ENCODE data around the gene AKR1D1. TPM values are rescaled to one million over a fixed set of nuclear protein-coding genes. Genes with fewer than 3 reads are reported as not detected.

AKR1D1 gene
- total and polyA plus RNA-seq, 2 of the 13 experiments (the other 11 are each of a cell fraction or from before 2014, with no cell fraction given) = 6.9 to 37.0 TPM

GRCh38 chr7:138116892-138117291, 40.6 kb downstream of the AKR1D1 start (continued):
- TF ChIP-seq SKIL (CRISPR knock-in tag; IDR thresholded peaks at IDR 0.05; ENCODE audit: borderline replicate concordance) = 0 out of 2 replicates have a peak, but pooled peaks have one; percentile 49
- TF ChIP-seq DRAP1 (CRISPR knock-in tag; IDR thresholded peaks at IDR 0.05) = no peak
- TF ChIP-seq TFE3 (CRISPR knock-in tag; IDR thresholded peaks at IDR 0.05) = peak; percentile 68; the same call in 1 of the 2 replicates
- peak; percentile 45; the same call in 1 of the 2 replicates for TF ChIP-seq DMAP1 (CRISPR knock-in tag; IDR thresholded peaks at IDR 0.05)
- TF ChIP-seq GATA4 (IDR thresholded peaks at IDR 0.05; ENCODE audit: borderline replicate concordance, low read depth) = peak; percentile 32; the same call in 1 of the 2 replicates
- peak; percentile 62 for TF ChIP-seq KDM6A (CRISPR knock-in tag; IDR thresholded peaks at IDR 0.05; ENCODE audit: low read depth)
- TF ChIP-seq DMTF1 (CRISPR knock-in tag; IDR thresholded peaks at IDR 0.05) = no peak
- TF ChIP-seq SAP130 (CRISPR knock-in tag; IDR thresholded peaks at IDR 0.05; ENCODE audit: low read depth) = peak; percentile 66
- no peak for TF ChIP-seq ZNF282 (IDR thresholded peaks at IDR 0.05; ENCODE audit: partially characterized antibody)
- no peak for TF ChIP-seq ZNF549 (CRISPR knock-in tag; IDR thresholded peaks at IDR 0.05)
- TF ChIP-seq PHB2 (IDR thresholded peaks at IDR 0.05; ENCODE audit: partially characterized antibody) = no peak
- TF ChIP-seq KDM4B (CRISPR knock-in tag; IDR thresholded peaks at IDR 0.05) = no peak
- peak; percentile 87 for TF ChIP-seq NCOA2 (CRISPR knock-in tag; IDR thresholded peaks at IDR 0.05)
- no peak for TF ChIP-seq NR2F1 (CRISPR knock-in tag; IDR thresholded peaks at IDR 0.05)
- no peak for TF ChIP-seq NKX3-1 (CRISPR knock-in tag; IDR thresholded peaks at IDR 0.05)
- TF ChIP-seq HDAC1 (CRISPR knock-in tag; IDR thresholded peaks at IDR 0.05) = 0 out of 2 replicates have a peak, but pooled peaks have one; percentile 35
- no peak for TF ChIP-seq ZNF468 (CRISPR knock-in tag; IDR thresholded peaks at IDR 0.05)
- no peak for TF ChIP-seq ZNF562 (CRISPR knock-in tag; IDR thresholded peaks at IDR 0.05; ENCODE audit: borderline replicate concordance)
- peak; percentile 50; the same call in 1 of the 2 replicates for TF ChIP-seq NFIC (IDR thresholded peaks at IDR 0.05; ENCODE audit: low read length)
- TF ChIP-seq ZNF615 (CRISPR knock-in tag; IDR thresholded peaks at IDR 0.05; ENCODE audit: borderline replicate concordance) = no peak
- TF ChIP-seq HOXA3 (CRISPR knock-in tag; IDR thresholded peaks at IDR 0.05) = peak; percentile 64; the same call in 1 of the 2 replicates
- peak; percentile 89 for TF ChIP-seq ARID5B (CRISPR knock-in tag; IDR thresholded peaks at IDR 0.05)

All from HepG2 (cell line).